Liver (tissue), 3 donors: ENCODE data around the gene CCR5AS.

ENCODE experiments used
- CTCF ChIP-seq: fragments of 150-350 bp; IDR thresholded peaks from 2 replicates; pipeline ENCODE4 v1.5.1; 2017; ENCODE audit warnings: improper control_type of control experiment, low read depth, low read length; ENCODE audit not compliant: missing input control
- EGR1 ChIP-seq, 2 donors: IDR thresholded peaks; 2 replicates each; pipeline ENCODE4 v1.6.1; 2016 to 2018; ENCODE audit warnings: antibody characterized with exemption in 2 of 2, low read depth in 2 of 2
- FOXA1 ChIP-seq: IDR thresholded peaks from 2 replicates; pipeline ENCODE4 v1.6.1; 2016; ENCODE audit warnings: antibody characterized with exemption
- FOXA2 ChIP-seq: IDR thresholded peaks from 2 replicates; pipeline ENCODE4 v1.6.1; 2016; ENCODE audit warnings: antibody characterized with exemption
- HNF4A ChIP-seq, 2 donors: conservative IDR thresholded peaks; 2 replicates each; pipeline ENCODE4 v1.6.1; 2016; ENCODE audit warnings: antibody characterized with exemption in 2 of 2, mild to moderate bottlenecking in 2 of 2
- JUND ChIP-seq, 2 donors: IDR thresholded peaks; 2 replicates each; pipeline ENCODE4 v1.6.1; 2016; ENCODE audit warnings: antibody characterized with exemption in 2 of 2
- MAX ChIP-seq: IDR thresholded peaks from 2 replicates; pipeline ENCODE4 v1.6.1; 2016; ENCODE audit warnings: antibody characterized with exemption
- REST ChIP-seq: IDR thresholded peaks from 2 replicates; pipeline ENCODE4 v1.6.1; 2016; ENCODE audit warnings: antibody characterized with exemption, mild to moderate bottlenecking
- RXRA ChIP-seq, 2 donors: IDR thresholded peaks; 2 replicates each; pipeline ENCODE4 v1.6.1; 2017 to 2018; ENCODE audit warnings: antibody characterized with exemption in 2 of 2, mild to moderate bottlenecking in 1 of 2
- SP1 ChIP-seq: IDR thresholded peaks from 2 replicates; pipeline ENCODE4 v1.6.1; 2018; ENCODE audit warnings: antibody characterized with exemption, mild to moderate bottlenecking
- TAF1 ChIP-seq: conservative IDR thresholded peaks from 2 replicates; pipeline ENCODE4 v1.6.1; 2016; ENCODE audit warnings: antibody characterized with exemption, mild to moderate bottlenecking
- YY1 ChIP-seq: IDR thresholded peaks from 2 replicates; pipeline ENCODE4 v1.6.1; 2016; ENCODE audit warnings: antibody characterized with exemption, mild to moderate bottlenecking
- TF ChIP-seq, protein P1 (sequence below): IDR thresholded peaks from 2 replicates; pipeline ENCODE4 v1.6.1; 2016; ENCODE audit warnings: antibody characterized with exemption
- donor health status: healthy.
- donor health status: healthy.

DNA sequence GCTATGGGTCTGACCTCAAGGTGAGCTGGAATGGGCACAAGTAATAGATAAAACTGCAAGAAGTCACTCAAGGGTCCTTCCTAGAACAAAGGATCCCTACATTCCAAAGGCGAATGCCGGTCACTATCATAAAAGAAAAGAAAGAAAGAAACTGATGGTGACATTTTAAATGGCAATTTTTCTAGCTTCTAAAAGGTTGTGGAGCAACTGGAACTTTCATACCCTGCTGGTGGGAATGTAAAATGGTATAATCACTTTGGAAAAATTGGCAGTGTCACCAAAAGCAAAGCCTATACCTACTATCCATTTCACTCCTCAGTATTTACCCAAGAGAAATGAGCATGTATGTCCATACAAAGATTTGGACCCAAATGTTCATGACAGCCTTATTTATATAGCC is 4.4 kb upstream of the CCR5AS start:
- TF ChIP-seq CTCF (no peak), TAF1 (no peak), RXRA (IDR thresholded peaks at IDR 0.05) (no peak), YY1 (no peak), HNF4A (conservative IDR thresholded peaks at IDR 0.05) (no peak), EGR1 (IDR thresholded peaks at IDR 0.05; ENCODE audit: low read depth in 2 of 2) (no peak), REST (no peak), JUND (IDR thresholded peaks at IDR 0.05) (no peak), MAX (no peak), FOXA1 (no peak), FOXA2 (no peak), SP1 (no peak)
- TF ChIP-seq, protein P1, sequence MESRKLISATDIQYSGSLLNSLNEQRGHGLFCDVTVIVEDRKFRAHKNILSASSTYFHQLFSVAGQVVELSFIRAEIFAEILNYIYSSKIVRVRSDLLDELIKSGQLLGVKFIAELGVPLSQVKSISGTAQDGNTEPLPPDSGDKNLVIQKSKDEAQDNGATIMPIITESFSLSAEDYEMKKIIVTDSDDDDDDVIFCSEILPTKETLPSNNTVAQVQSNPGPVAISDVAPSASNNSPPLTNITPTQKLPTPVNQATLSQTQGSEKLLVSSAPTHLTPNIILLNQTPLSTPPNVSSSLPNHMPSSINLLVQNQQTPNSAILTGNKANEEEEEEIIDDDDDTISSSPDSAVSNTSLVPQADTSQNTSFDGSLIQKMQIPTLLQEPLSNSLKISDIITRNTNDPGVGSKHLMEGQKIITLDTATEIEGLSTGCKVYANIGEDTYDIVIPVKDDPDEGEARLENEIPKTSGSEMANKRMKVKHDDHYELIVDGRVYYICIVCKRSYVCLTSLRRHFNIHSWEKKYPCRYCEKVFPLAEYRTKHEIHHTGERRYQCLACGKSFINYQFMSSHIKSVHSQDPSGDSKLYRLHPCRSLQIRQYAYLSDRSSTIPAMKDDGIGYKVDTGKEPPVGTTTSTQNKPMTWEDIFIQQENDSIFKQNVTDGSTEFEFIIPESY, result no peak
